HUES48 (cell line): ENCODE data around the gene MALRD1.

ENCODE experiments used
- H3K27ac ChIP-seq: one replicate; pipeline ENCODE4 v1.7.0; 2013; ENCODE audit warnings: low read depth, low read length, inconsistent platforms
- H3K27me3 ChIP-seq: 2 replicates; pipeline ENCODE4 v1.6.1; 2013; ENCODE audit warnings: mild to moderate bottlenecking, low read length; ENCODE audit not compliant: control insufficient read depth, insufficient read depth
- H3K36me3 ChIP-seq: 2 replicates; pipeline ENCODE4 v1.6.1; 2013; ENCODE audit warnings: low read length; ENCODE audit not compliant: control insufficient read depth, insufficient read depth
- H3K4me1 ChIP-seq: 2 replicates; pipeline ENCODE4 v1.6.1; 2013; ENCODE audit warnings: mild to moderate bottlenecking, low read length; ENCODE audit not compliant: control insufficient read depth, insufficient read depth
- H3K4me3 ChIP-seq: 2 replicates; pipeline ENCODE4 v1.5.1; 2013; ENCODE audit warnings: mild to moderate bottlenecking, low read depth, low read length
- H3K9ac ChIP-seq: 2 replicates; pipeline ENCODE4 v1.6.1; 2013; ENCODE audit warnings: mild to moderate bottlenecking, low read depth, low read length, moderate library complexity
- H3K9me3 ChIP-seq: 2 replicates; pipeline ENCODE4 v1.6.1; 2013; ENCODE audit warnings: low read length; ENCODE audit not compliant: control insufficient read depth, insufficient read depth

MALRD1 gene

DNA sequence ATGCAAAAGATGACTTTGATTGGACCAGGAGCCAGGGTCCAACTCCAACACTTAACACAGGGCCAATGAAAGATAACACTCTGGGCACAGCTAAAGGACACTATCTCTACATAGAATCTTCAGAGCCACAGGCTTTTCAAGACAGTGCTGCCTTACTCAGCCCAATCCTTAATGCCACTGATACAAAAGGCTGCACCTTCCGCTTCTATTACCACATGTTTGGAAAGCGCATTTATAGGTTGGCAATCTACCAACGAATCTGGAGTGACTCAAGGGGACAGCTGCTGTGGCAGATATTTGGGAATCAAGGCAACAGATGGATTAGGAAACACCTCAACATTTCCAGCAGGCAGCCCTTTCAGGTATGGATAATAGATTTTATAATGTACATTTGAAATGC is 160.7 kb downstream of the MALRD1 start:
- no peak overlapping the region for H3K27ac ChIP-seq

DNA sequence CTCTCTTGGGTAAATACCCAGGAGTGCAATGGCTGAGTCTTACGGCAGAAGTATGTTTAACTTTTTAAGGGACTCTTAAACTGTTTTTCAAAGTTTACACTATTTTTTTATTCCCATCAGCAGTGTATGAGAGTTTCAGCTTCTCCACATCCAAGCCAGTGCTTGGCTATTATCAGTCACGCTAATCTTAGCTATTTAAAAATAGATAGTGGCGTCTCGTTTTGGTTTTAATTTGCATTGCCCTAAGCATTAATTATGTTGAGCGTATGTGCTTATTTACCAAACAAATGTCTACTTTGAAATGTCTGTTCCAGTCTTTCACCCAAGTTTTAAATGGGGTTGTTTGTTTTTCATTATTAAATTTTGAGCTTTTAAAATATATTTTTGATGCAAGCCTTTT is 164.0 kb downstream of the MALRD1 start:
- H3K27me3 ChIP-seq: no peaks in the 10 kb centered on the region
- H3K4me1 ChIP-seq: no peaks in the 10 kb centered on the region
- no peak overlapping the region for H3K27ac ChIP-seq
- H3K36me3 ChIP-seq: no peaks in the 10 kb centered on the region
- no peak overlapping the region for H3K9ac ChIP-seq
- H3K4me3 ChIP-seq: no peak overlapping the region
- H3K9me3 ChIP-seq: no peaks in the 10 kb centered on the region

More for the DNA sequence above, 160.7 kb downstream of the MALRD1 start:
- no peaks in the 10 kb centered on the region for H3K27me3 ChIP-seq
- no peaks in the 10 kb centered on the region for H3K36me3 ChIP-seq
- H3K4me1 ChIP-seq: no peaks in the 10 kb centered on the region
- no peaks in the 10 kb centered on the region for H3K9me3 ChIP-seq
- no peak overlapping the region for H3K9ac ChIP-seq
- H3K4me3 ChIP-seq: no peak overlapping the region

DNA sequence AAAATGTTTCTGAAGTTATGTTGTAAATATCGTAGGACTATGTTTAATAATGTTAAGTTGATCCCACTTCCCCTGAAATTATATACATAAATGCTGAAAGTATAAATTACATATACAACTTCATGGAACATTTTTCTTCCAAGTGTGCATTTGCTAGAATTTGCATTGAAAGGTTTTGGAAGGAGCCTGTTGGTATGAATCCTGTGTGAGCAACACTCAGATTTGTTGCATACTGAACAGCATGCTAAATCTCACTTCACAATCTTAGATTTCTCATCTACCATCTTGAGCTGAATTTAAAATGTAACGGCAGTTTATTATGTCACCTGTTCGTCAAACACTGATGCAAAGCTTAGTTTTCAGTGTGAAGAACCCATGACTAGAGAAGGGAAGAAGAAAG is 172.6 kb downstream of the MALRD1 start:
- H3K27ac ChIP-seq: no peak overlapping the region
- H3K9ac ChIP-seq: no peak overlapping the region
- no peaks in the 10 kb centered on the region for H3K4me1 ChIP-seq
- H3K4me3 ChIP-seq: no peak overlapping the region
- H3K36me3 ChIP-seq: no peaks in the 10 kb centered on the region
- H3K27me3 ChIP-seq: no peaks in the 10 kb centered on the region
- no peaks in the 10 kb centered on the region for H3K9me3 ChIP-seq

DNA sequence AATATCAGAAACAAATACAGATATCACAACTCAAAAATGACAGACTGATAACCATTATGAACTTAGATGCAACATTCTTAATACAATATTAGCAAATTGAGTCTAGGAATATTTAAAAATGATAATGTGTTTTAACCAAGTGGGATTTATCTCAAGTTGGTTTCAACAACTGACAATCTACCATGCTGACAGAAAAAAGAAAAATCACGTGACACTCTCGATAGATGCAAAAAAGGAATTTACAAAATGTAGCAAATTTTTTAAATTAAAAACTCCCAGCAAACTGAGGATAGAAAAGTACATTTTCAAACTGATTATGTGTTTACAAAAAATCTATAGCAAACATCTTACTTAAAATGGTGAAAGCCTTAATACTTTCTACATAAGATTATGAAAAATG is 177.4 kb downstream of the MALRD1 start:
- Histone ChIP-seq H3K4me1 (no peaks in the 10 kb centered on the region), H3K9ac (no peak overlapping the region), H3K9me3 (no peaks in the 10 kb centered on the region), H3K27me3 (no peaks in the 10 kb centered on the region), H3K4me3 (no peak overlapping the region), H3K36me3 (no peaks in the 10 kb centered on the region), H3K27ac (no peak overlapping the region)

DNA sequence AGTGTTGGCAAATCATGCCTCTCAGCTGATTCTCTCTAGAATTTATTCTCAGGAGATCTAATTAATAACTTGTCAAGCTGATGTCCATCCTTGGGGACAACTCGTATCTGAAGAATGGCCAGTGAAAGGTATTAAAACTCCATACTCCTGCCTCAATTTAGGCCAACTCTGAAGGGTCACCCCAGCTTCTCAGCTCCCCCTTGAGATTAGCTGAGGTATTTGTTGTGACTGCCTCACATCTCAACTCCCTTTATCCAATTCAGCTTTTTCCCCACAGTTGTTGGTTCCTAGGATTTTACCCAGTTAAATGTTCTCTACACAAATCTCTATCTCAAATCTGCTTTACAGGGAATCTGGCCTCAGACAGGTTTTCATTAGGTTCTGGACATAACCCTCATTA is 182.4 kb downstream of the MALRD1 start:
- Histone ChIP-seq H3K9ac (no peak overlapping the region), H3K9me3 (no peaks in the 10 kb centered on the region), H3K36me3 (no peaks in the 10 kb centered on the region), H3K4me3 (no peak overlapping the region), H3K27me3 (no peaks in the 10 kb centered on the region), H3K4me1 (0 out of 2 replicates have a peak, but pooled peaks cover 3% of the 10 kb centered on the region), H3K27ac (no peak overlapping the region)

DNA sequence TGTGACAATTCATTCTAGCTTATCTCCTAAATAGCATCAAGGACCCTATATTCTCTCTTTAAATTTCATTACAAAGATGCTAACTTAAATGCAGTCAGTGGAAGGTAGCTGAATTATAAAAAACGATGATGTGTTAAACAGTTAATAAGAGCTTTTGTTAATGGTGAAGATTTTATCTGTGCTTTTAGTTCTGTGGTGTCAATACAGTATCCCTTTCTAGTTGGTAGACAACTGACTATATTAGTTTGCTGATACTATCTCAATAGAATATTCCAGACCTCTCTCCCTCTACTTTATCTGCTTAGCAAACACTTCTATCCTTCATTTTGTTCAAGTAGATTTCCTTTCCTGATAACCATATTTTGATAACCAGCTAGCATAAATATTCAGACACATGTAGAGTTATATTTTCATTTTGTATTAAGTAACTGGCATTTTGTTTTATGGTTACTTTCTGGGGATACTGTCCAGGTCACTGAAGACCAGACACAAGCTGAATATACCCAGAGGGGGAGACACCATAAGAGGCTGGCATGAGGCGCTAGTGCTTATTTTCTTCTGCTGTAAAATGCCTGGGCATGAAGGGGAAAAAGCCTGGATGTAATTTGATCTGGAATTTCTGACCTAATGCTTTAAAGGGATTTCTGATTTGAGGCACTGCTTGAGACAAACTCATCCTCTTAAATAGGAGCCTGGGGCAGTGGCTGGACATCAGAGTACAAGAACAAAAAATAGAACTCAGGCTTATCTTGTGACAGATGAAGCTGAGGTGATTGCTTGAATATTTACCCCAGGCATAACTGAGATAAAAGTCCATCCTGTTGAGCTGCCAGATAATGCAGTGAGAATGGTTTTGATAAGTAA is 197.5 kb downstream of the MALRD1 start:
- H3K27ac ChIP-seq: no peak overlapping the region
- H3K27me3 ChIP-seq: no peaks in the 10 kb centered on the region
- H3K4me3 ChIP-seq: no peak overlapping the region
- H3K9me3 ChIP-seq: no peaks in the 10 kb centered on the region
- no peaks in the 10 kb centered on the region for H3K36me3 ChIP-seq
- H3K4me1 ChIP-seq: no peaks in the 10 kb centered on the region
- no peak overlapping the region for H3K9ac ChIP-seq

DNA sequence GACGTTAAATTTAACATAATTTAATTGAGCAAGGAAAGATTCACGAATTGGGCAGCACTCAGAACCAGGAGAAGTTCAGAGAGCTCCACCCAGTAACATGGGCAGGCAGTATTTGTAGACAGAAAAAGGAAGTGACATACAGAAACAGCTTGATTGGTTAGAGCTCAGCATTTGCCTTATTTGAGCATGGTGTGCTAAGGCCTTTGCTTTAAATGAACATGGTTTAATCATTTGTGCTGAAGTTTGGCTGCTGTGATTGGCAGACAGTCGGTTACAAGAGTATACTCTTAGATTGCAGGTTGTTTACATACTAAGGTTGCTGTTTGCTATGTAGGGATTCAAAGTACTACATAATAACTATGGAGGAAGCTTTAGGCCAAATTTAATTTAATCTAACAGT is 199.2 kb downstream of the MALRD1 start:
- Histone ChIP-seq H3K9ac (no peak overlapping the region), H3K36me3 (no peaks in the 10 kb centered on the region), H3K27ac (no peak overlapping the region), H3K4me1 (no peaks in the 10 kb centered on the region), H3K27me3 (no peaks in the 10 kb centered on the region), H3K9me3 (no peaks in the 10 kb centered on the region), H3K4me3 (no peak overlapping the region)

DNA sequence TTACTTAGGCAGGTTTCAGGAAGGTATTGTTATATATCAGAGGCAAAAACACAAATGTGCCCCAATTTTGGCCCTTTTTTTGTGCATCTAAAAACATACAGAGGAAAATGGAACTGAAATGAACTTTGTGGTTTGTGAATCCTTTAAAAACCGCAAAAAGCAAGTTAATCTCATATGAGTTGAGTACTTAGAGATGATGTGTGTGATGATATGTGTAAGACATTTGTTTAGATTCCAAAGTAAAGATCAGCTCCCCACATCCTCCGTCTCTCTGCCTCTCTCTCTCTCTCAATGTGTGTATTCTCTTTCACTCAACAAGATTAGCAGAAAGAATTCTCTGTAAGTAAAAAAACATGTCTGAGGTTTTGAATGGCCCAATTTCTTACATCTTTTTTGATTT is 201.9 kb downstream of the MALRD1 start:
- Histone ChIP-seq H3K9me3 (no peaks in the 10 kb centered on the region), H3K4me3 (no peak overlapping the region), H3K36me3 (no peaks in the 10 kb centered on the region), H3K9ac (no peak overlapping the region), H3K27me3 (no peaks in the 10 kb centered on the region), H3K27ac (no peak overlapping the region), H3K4me1 (no peaks in the 10 kb centered on the region)

DNA sequence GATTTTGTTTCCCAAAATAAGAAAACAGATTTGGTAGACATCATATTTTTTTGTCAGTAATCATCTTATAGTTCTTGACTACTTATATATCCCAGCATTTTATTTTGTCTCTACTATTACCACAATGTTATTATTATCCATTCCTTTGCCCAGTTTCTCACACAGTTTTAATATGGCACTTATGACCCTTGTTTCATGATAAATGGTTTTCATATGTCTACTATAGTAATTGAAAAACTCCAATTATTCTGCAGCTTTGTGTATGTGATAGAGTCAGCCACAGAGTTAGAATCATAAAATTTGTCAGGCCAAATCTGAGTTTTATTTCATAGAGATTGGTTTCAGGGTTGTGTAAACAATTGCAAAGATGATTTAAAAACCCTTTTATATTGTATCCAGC is 203.9 kb downstream of the MALRD1 start:
- Histone ChIP-seq H3K27ac (no peak overlapping the region), H3K27me3 (no peaks in the 10 kb centered on the region), H3K4me1 (no peaks in the 10 kb centered on the region), H3K4me3 (no peak overlapping the region), H3K9me3 (no peaks in the 10 kb centered on the region), H3K9ac (no peak overlapping the region), H3K36me3 (no peaks in the 10 kb centered on the region)

DNA sequence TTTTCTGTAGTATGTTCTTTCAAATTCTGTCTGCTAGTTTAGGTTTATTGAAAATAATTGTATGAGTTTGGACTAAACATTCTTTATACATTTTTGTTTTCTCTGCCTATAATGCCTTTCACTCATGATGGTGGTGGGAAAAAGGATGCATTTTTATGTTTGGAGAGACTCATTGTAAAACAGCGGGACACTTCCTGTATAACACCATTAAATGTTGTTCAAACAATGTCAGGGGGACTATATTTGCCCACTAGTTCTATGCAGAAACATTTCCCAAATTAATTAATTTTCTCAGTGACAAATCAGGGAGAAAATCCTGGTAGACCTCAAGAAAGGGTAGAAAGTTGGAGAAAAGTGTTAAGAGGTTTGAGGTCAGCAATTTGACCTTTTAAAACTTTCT is 207.7 kb downstream of the MALRD1 start:
- H3K4me1 ChIP-seq: no peaks in the 10 kb centered on the region

DNA sequence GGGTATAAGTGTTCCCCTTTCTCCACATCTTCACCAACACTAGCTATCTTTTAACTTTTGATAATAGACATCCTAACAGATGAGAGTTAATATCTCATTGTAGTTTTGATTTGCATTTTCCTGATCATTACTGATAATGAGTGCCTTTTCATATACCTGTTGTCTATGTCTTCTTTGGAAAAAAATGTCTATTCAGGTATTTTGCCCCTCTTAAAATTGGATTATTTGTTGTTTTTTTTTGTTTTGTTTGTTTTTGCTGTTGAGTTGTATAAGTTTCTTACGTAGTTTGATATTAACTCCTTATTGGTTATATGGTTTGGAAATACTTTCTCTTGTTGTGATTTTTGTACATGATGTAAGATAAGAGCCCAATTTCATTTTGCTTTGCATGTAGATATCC is 214.7 kb downstream of the MALRD1 start:
- Histone ChIP-seq H3K9ac (no peak overlapping the region), H3K27me3 (no peaks in the 10 kb centered on the region), H3K4me3 (no peak overlapping the region), H3K4me1 (no peaks in the 10 kb centered on the region), H3K36me3 (no peaks in the 10 kb centered on the region), H3K9me3 (no peaks in the 10 kb centered on the region), H3K27ac (no peak overlapping the region)

More for the DNA sequence above, 207.7 kb downstream of the MALRD1 start:
- Histone ChIP-seq H3K9ac (no peak overlapping the region), H3K27ac (no peak overlapping the region), H3K9me3 (no peaks in the 10 kb centered on the region), H3K27me3 (no peaks in the 10 kb centered on the region), H3K36me3 (no peaks in the 10 kb centered on the region), H3K4me3 (no peak overlapping the region)
